SK-N-SH (cell line): ENCODE measurements around the gene SCAMP3. TPM values are rescaled to one million over a fixed set of nuclear protein-coding genes. Genes with fewer than 3 reads are reported as not detected.

Experiments used
- CTCF ChIA-PET: fragments of 300-600, 350-600 bp; formaldehyde crosslinking; extraction: SDS; loops from one replicate; lab custom pipeline; 2021; lab: Yijun Ruan, JAX
- POLR2A ChIA-PET: fragments of 350-600 bp; sonication (Branson Sonifier 250); formaldehyde crosslinking; extraction: SDS; loops from one replicate; lab custom pipeline; 2020; ENCODE audit warnings: antibody characterized with exemption, inconsistent platforms; lab: Yijun Ruan, JAX
- DNase-seq: peaks from one replicate; pipeline ENCODE4 v3.0.0; 2012
- H2AFZ ChIP-seq: fragments of 200-600 bp; sonication (generic); 2 replicates; pipeline ENCODE4 v1.8.1; 2016; ENCODE audit warnings: antibody characterized with exemption, mild to moderate bottlenecking, low read depth
- H3F3A ChIP-seq: fragments of 200-600 bp; sonication (generic); replicated peaks from 2 replicates; pipeline ENCODE3; 2016; ENCODE audit warnings: antibody characterized with exemption, mild to moderate bottlenecking; ENCODE audit not compliant: insufficient read depth
- H3K27ac ChIP-seq, 2 experiments: fragments of 200-500 bp in 1 of 2; fragments of 200-600 bp in 1 of 2; sonication (Bioruptor generic) in 1 of 2; sonication (generic), shearing (Covaris generic) in 1 of 2; 2 replicates each; pipeline versions ENCODE4 v1.5.1 to v1.6.1; 2014 to 2016; ENCODE audit warnings: low read depth in 2 of 2, inconsistent platforms in 1 of 2, low read length in 1 of 2, mild to moderate bottlenecking in 1 of 2, mixed read lengths in 1 of 2
- H3K27me3 ChIP-seq: fragments of 200-600 bp; sonication (generic), shearing (Covaris generic); 2 replicates; pipeline ENCODE4 v1.6.1; 2016; ENCODE audit warnings: mixed run types; ENCODE audit not compliant: insufficient read depth
- H3K36me3 ChIP-seq, 2 experiments: fragments of 200-500 bp in 1 of 2; fragments of 200-600 bp in 1 of 2; sonication (Bioruptor generic) in 1 of 2; sonication (generic) in 1 of 2; replicated peaks in 1 of 2; 2 replicates each; pipeline versions ENCODE3 to v1.5.1; 2014 to 2016; ENCODE audit warnings: low read length in 1 of 2, mild to moderate bottlenecking in 1 of 2; ENCODE audit not compliant: insufficient read depth in 2 of 2, control insufficient read depth in 1 of 2
- H3K4me1 ChIP-seq, 2 experiments: fragments of 200-500 bp in 1 of 2; fragments of 200-600 bp in 1 of 2; sonication (Bioruptor generic) in 1 of 2; sonication (generic), shearing (Covaris generic) in 1 of 2; 2 replicates each; pipeline versions ENCODE4 v1.5.1 to v1.6.1; 2014 to 2016; ENCODE audit warnings: low read depth in 1 of 2, low read length in 1 of 2, mixed run types in 1 of 2; ENCODE audit not compliant: insufficient read depth in 2 of 2, control insufficient read depth in 1 of 2
- H3K4me2 ChIP-seq: fragments of 200-600 bp; sonication (generic), shearing (Covaris generic); 2 replicates; pipeline ENCODE4 v1.6.1; 2017; ENCODE audit warnings: mixed run types
- H3K4me3 ChIP-seq, 2 experiments: fragments of 200-500 bp in 1 of 2; fragments of 200-600 bp in 1 of 2; sonication (Bioruptor generic) in 1 of 2; sonication (generic), shearing (Covaris generic) in 1 of 2; 2 replicates each; pipeline versions ENCODE4 v1.5.1 to v1.8.1; 2014 to 2016; ENCODE audit warnings: low read depth in 2 of 2, inconsistent platforms in 1 of 2, low read length in 1 of 2, mild to moderate bottlenecking in 1 of 2, mixed read lengths in 1 of 2, moderate library complexity in 1 of 2
- H3K79me2 ChIP-seq: fragments of 200-600 bp; sonication (generic); 2 replicates; pipeline ENCODE4 v1.8.1; 2017; ENCODE audit warnings: mild to moderate bottlenecking; ENCODE audit not compliant: insufficient read depth
- H3K9ac ChIP-seq: fragments of 200-600 bp; sonication (generic); 2 replicates; pipeline ENCODE4 v1.6.1; 2017; ENCODE audit warnings: mixed run types
- H3K9me2 ChIP-seq: fragments of 200-600 bp; sonication (generic); 2 replicates; pipeline ENCODE4 v1.6.1; 2017; ENCODE audit warnings: mixed run types
- H3K9me3 ChIP-seq: fragments of 200-600 bp; sonication (generic); 2 replicates; pipeline ENCODE4 v1.6.1; 2017; ENCODE audit warnings: mixed run types, mild to moderate bottlenecking, moderate library complexity
- H4K20me1 ChIP-seq: fragments of 200-600 bp; sonication (generic); 2 replicates; pipeline ENCODE4 v1.6.1; 2017; ENCODE audit warnings: mild to moderate bottlenecking, mixed run types; ENCODE audit not compliant: insufficient read depth
- CHD2 ChIP-seq: fragments of 150-350 bp; IDR thresholded peaks from 2 replicates; pipeline ENCODE4 v1.6.1; 2018; ENCODE audit warnings: low read length; ENCODE audit not compliant: partially characterized antibody
- CTCF ChIP-seq: fragments of 200-600 bp; sonication (generic); IDR thresholded peaks from 2 replicates; pipeline ENCODE4 v1.6.1; 2017; ENCODE audit warnings: antibody characterized with exemption, mild to moderate bottlenecking, moderate library complexity
- ELF1 ChIP-seq: IDR thresholded peaks from 2 replicates; pipeline ENCODE4 v1.4.0; 2012
- FOSL2 ChIP-seq: IDR thresholded peaks from 2 replicates; pipeline ENCODE4 v1.4.0; 2012; ENCODE audit warnings: low read depth, mild to moderate bottlenecking, moderate library complexity, borderline replicate concordance
- FOXJ3 ChIP-seq: sonication (generic); formaldehyde crosslinking; IDR thresholded peaks from 2 replicates; pipeline ENCODE4 v1.5.1; 2020; ENCODE audit warnings: mild to moderate bottlenecking, missing genetic modification reagents
- FOXM1 ChIP-seq: IDR thresholded peaks from 2 replicates; pipeline ENCODE4 v1.4.0; 2012; ENCODE audit warnings: low read depth, mild to moderate bottlenecking
- IRF3 ChIP-seq: fragments of 150-350 bp; IDR thresholded peaks from 2 replicates; pipeline ENCODE4 v1.6.1; 2016; ENCODE audit warnings: mild to moderate bottlenecking, low read depth, low read length
- JUND ChIP-seq: IDR thresholded peaks from 2 replicates; pipeline ENCODE4 v1.4.0; 2012
- MAX ChIP-seq: IDR thresholded peaks from 2 replicates; pipeline ENCODE4 v1.4.0; 2012; ENCODE audit warnings: low read depth
- MEF2A ChIP-seq: IDR thresholded peaks from 2 replicates; pipeline ENCODE4 v1.4.0; 2012; ENCODE audit warnings: low read depth, borderline replicate concordance
- MXI1 ChIP-seq: IDR thresholded peaks from 2 replicates; pipeline ENCODE4 v1.6.1; 2012; ENCODE audit warnings: mild to moderate bottlenecking, low read depth, low read length, improper control_type of control experiment
- NRF1 ChIP-seq: IDR thresholded peaks from 2 replicates; pipeline ENCODE4 v1.6.1; 2012; ENCODE audit warnings: low read depth, mild to moderate bottlenecking, low read length
- POLR2AphosphoS5 ChIP-seq: IDR thresholded peaks from 2 replicates; pipeline ENCODE4 v1.6.1; 2012; ENCODE audit warnings: low read depth, low read length
- RCOR1 ChIP-seq: fragments of 150-350 bp; IDR thresholded peaks from 2 replicates; pipeline ENCODE4 v1.6.1; 2017; ENCODE audit warnings: antibody characterized with exemption, low read length
- RXRA ChIP-seq: IDR thresholded peaks from 2 replicates; pipeline ENCODE4 v1.4.0; 2012; ENCODE audit warnings: low read depth, mild to moderate bottlenecking, borderline replicate concordance
- TCF12 ChIP-seq: IDR thresholded peaks from 2 replicates; pipeline ENCODE4 v1.4.0; 2012
- TEAD4 ChIP-seq: IDR thresholded peaks from 2 replicates; pipeline ENCODE4 v1.4.0; 2012; ENCODE audit warnings: mild to moderate bottlenecking, borderline replicate concordance; ENCODE audit not compliant: insufficient read depth
- YY1 ChIP-seq: IDR thresholded peaks from 2 replicates; pipeline ENCODE4 v1.4.0; 2012; ENCODE audit warnings: low read depth, mild to moderate bottlenecking
- WGBS: methylation state at CpG from one replicate; pipeline ENCODE4 v1.1.6; 2017; ENCODE audit warnings: low lambda C conversion rate; 5-methylcytosine and 5-hydroxymethylcytosine counted together
- polyA plus RNA-seq, 3 experiments: library from polyadenylated mRNA; depleted of rRNA; stranded (reverse); fragments of >200 nt; gene quantifications; 2 replicates each; pipeline ENCODE4 v1.2.3, GENCODE V29; 2012
- TF ChIP-seq, protein P1 (sequence below): IDR thresholded peaks from 2 replicates; pipeline ENCODE4 v1.4.0; 2012; ENCODE audit warnings: low read depth, borderline replicate concordance

Gene SCAMP3
- polyA plus RNA-seq, 1 of the 3 experiments (the other 2 are of a cell fraction), result 193 TPM

GRCh38 chr1:155260276-155260675 lies 1.9 kb downstream of the SCAMP3 start:
- peak overlapping the region; percentile 96 for H3K4me2 ChIP-seq
- WGBS, result 94% methylated on average over 5 of the region's 5 CpGs

DNA sequence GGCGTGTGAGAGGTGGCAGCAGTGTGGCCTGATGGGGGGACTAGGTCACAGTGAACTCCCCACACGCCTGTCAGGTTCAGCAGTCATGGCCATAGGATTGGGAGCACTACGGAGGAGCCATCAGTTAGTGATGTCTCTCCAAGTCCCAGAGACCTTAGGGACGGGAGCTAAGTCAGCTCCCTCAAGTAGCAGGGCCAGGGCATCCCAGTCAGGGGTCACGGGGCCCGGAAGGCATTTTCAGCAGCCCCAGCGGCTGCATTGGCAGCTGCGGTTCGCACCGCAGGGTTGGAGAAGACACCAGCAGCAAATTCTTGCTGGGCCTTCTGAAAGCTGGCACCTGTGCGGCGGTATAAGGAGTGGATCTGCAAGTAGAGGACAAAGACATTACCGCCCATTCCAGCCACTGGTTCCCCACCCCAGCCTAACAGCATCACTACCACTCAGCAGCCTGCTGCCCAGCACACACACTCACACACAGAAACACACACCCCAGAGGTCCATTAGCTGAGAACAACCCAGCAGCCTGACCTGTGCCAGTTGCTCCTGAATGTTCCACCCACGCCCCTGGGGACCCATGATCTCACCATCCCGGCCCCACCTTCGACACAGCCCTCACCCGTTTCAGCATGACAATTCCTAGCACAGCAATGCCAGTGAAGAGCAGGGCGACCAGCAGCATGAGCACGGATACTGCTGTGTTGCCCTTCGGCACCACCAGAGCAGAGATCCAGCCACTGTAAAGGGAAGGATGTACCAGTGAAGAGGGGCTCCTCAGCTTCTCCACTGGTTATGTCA lies 5.9 kb downstream of the SCAMP3 start:
- 88% methylated on average over 11 of the region's 20 CpGs for WGBS
- Histone ChIP-seq H3K27me3 (no peaks in the 10 kb centered on the region), H3K9me2 (no peaks in the 10 kb centered on the region), H3K27ac (peak overlapping the region; percentile 76 to 93), H3K36me3 (peaks cover 15 to 25% of the 10 kb centered on the region in 2 experiments), H3K79me2 (peaks cover 37% of the 10 kb centered on the region), H2AFZ (peak overlapping the region; percentile 77; the same call in 1 of the 2 replicates), H3F3A (peaks cover 35% of the 10 kb centered on the region), H3K4me2 (peak overlapping the region; percentile 100), H3K9me3 (no peaks in the 10 kb centered on the region), H4K20me1 (no peaks in the 10 kb centered on the region), H3K4me1 (peaks cover 0 to 26% of the 10 kb centered on the region in 2 experiments; a peak in 2 of 4 replicates), H3K4me3 (peak overlapping the region; percentile 79 to 82; a peak in 3 of 4 replicates), H3K9ac (peak overlapping the region; percentile 77)
- ChIA-PET POLR2A (interaction anchor here (2.4 kb wide), 1 partner anchor 17 kb away, joined by 7 read pairs; the partner anchor contains the start of gene CLK2), CTCF (interaction anchor here (1.1 to 13.3 kb wide), 6 partner anchors 11 to 69 kb away, joined by 3 to 184 read pairs (median 10); partner anchors contain the start of genes CLK2 and RUSC1)
- no peak for DNase-seq
- no peak for TF ChIP-seq MAX
- TF ChIP-seq MEF2A, result no peak
- no peak for TF ChIP-seq TEAD4
- TF ChIP-seq YY1, result no peak
- no peak for TF ChIP-seq IRF3
- no peak for TF ChIP-seq JUND
- no peak for TF ChIP-seq FOXJ3 (CRISPR knock-in tag)
- TF ChIP-seq ELF1, result no peak
- TF ChIP-seq POLR2AphosphoS5, result no peak
- TF ChIP-seq NRF1, result no peak
- no peak for TF ChIP-seq RXRA
- TF ChIP-seq CTCF, result no peak
- TF ChIP-seq, protein P1, sequence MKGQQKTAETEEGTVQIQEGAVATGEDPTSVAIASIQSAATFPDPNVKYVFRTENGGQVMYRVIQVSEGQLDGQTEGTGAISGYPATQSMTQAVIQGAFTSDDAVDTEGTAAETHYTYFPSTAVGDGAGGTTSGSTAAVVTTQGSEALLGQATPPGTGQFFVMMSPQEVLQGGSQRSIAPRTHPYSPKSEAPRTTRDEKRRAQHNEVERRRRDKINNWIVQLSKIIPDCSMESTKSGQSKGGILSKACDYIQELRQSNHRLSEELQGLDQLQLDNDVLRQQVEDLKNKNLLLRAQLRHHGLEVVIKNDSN, result no peak
- no peak for TF ChIP-seq CHD2
- no peak for TF ChIP-seq FOSL2

More at GRCh38 chr1:155260276-155260675, 1.9 kb downstream of the SCAMP3 start:
- Histone ChIP-seq H3K4me1 (peaks cover 0 to 19% of the 10 kb centered on the region in 2 experiments; a peak in 2 of 4 replicates), H3K9me3 (no peaks in the 10 kb centered on the region), H2AFZ (no peak overlapping the region), H3K4me3 (no peak overlapping the region), H3K27ac (no peak overlapping the region), H3K27me3 (no peaks in the 10 kb centered on the region), H3K79me2 (peaks cover 21% of the 10 kb centered on the region), H3K9me2 (no peaks in the 10 kb centered on the region), H3K36me3 (peaks cover 24 to 48% of the 10 kb centered on the region in 2 experiments), H4K20me1 (no peaks in the 10 kb centered on the region), H3F3A (peaks cover 65% of the 10 kb centered on the region), H3K9ac (no peak overlapping the region)
- ChIA-PET CTCF (interaction anchor here (0.6 to 4.4 kb wide), 6 partner anchors 9 to 86 kb away, joined by 3 to 66 read pairs (median 4); partner anchors contain the start of genes CLK2 and TRIM46), POLR2A (interaction anchor here (0.6 to 1.5 kb wide), 3 partner anchors 9 to 64 kb away, joined by 3 read pairs; no protein-coding TSS in a partner anchor)
- DNase-seq, result no peak
- TF ChIP-seq POLR2AphosphoS5 (no peak), RCOR1 (no peak), MXI1 (no peak), TCF12 (no peak), MAX (no peak), FOXM1 (no peak)
